GM23338 (cell line): ENCODE results near the gene CHRM4. TPM values are rescaled to one million over a fixed set of nuclear protein-coding genes. Genes with fewer than 3 reads are reported as not detected.

ENCODE experiments used
- ATAC-seq: fragments of 200-7000 bp; cut with Tn5 transposase; 3 replicates; pipeline ENCODE4 v1.9.1; 2020
- DNase-seq: peaks from one replicate; pipeline ENCODE4 v3.0.0-alpha.2; 2015; ENCODE audit warnings: low spot score
- H2AFZ ChIP-seq: fragments of 200-600 bp; sonication (generic); 2 replicates; pipeline ENCODE4 v1.8.0; 2016; ENCODE audit warnings: antibody characterized with exemption, mild to moderate bottlenecking, moderate library complexity
- H3F3A ChIP-seq: fragments of 200-600 bp; sonication (generic); replicated peaks from 2 replicates; pipeline ENCODE4 v1.8.0; 2017; ENCODE audit warnings: antibody characterized with exemption, mixed run types, low read depth
- H3K27ac ChIP-seq: fragments of 200-600 bp; sonication (generic); 2 replicates; pipeline ENCODE4 v1.6.1; 2016; ENCODE audit warnings: low read depth
- H3K27me3 ChIP-seq: fragments of 200-600 bp; sonication (generic); 2 replicates; pipeline ENCODE4 v1.8.0; 2016; ENCODE audit warnings: mild to moderate bottlenecking, mixed run types, moderate library complexity; ENCODE audit not compliant: insufficient read depth
- H3K36me3 ChIP-seq: fragments of 200-600 bp; sonication (generic); 2 replicates; pipeline ENCODE4 v1.8.0; 2016; ENCODE audit warnings: mild to moderate bottlenecking; ENCODE audit not compliant: insufficient read depth
- H3K4me1 ChIP-seq: fragments of 200-600 bp; sonication (generic); 2 replicates; pipeline ENCODE4 v1.8.0; 2016; ENCODE audit warnings: mild to moderate bottlenecking, moderate library complexity; ENCODE audit not compliant: insufficient read depth
- H3K4me2 ChIP-seq: fragments of 200-600 bp; sonication (generic); 2 replicates; pipeline ENCODE4 v1.7.1; 2017; ENCODE audit warnings: mixed run types
- H3K4me3 ChIP-seq: fragments of 200-600 bp; sonication (generic); 2 replicates; pipeline ENCODE4 v1.6.1; 2016; ENCODE audit warnings: mixed run types
- H3K79me2 ChIP-seq: fragments of 200-600 bp; sonication (generic); replicated peaks from 2 replicates; pipeline ENCODE4 v1.8.0; 2017; ENCODE audit warnings: mild to moderate bottlenecking; ENCODE audit not compliant: insufficient read depth
- H3K9me2 ChIP-seq: fragments of 200-600 bp; sonication (generic); 2 replicates; pipeline ENCODE4 v1.8.0; 2017; ENCODE audit not compliant: insufficient read depth
- H4K20me1 ChIP-seq: fragments of 200-600 bp; sonication (generic); replicated peaks from 2 replicates; pipeline ENCODE4 v1.8.0; 2017; ENCODE audit warnings: mild to moderate bottlenecking; ENCODE audit not compliant: insufficient read depth
- H3K27ac Mint-ChIP-seq: 2 replicates; pipeline ENCODE4 v1.8.0; 2020; ENCODE audit warnings: inconsistent platforms, mild to moderate bottlenecking, moderate library complexity, mixed read lengths
- H3K27me3 Mint-ChIP-seq: 3 replicates; pipeline ENCODE4 v1.8.0; 2022; ENCODE audit warnings: low read depth, mild to moderate bottlenecking, moderate library complexity, mixed read lengths, inconsistent platforms; ENCODE audit not compliant: insufficient read depth, poor library complexity
- H3K36me3 Mint-ChIP-seq: 3 replicates; pipeline ENCODE4 v1.8.0; 2021; ENCODE audit warnings: low read depth, mild to moderate bottlenecking, inconsistent platforms, moderate library complexity, mixed read lengths
- H3K4me1 Mint-ChIP-seq: 3 replicates; pipeline ENCODE4 v1.8.0; 2020; ENCODE audit warnings: mild to moderate bottlenecking, inconsistent platforms, mixed read lengths
- H3K4me3 Mint-ChIP-seq: 3 replicates; pipeline ENCODE4 v1.8.0; 2021; ENCODE audit warnings: moderate library complexity, mild to moderate bottlenecking, inconsistent platforms, mixed read lengths
- H3K9me3 Mint-ChIP-seq: 3 replicates; pipeline ENCODE4 v1.8.0; 2020; ENCODE audit warnings: moderate library complexity, mild to moderate bottlenecking, inconsistent platforms, mixed read lengths
- CTCF ChIP-seq, 2 experiments: fragments of 200-600 bp in 1 of 2; sonication (generic) in 1 of 2; conservative IDR thresholded peaks; 2 replicates each; pipeline versions ENCODE4 v1.5.1 to v1.6.1; 2016 to 2017; ENCODE audit warnings: antibody characterized with exemption in 2 of 2, low read depth in 2 of 2, mild to moderate bottlenecking in 2 of 2, moderate library complexity in 1 of 2
- EZH2phosphoT487 ChIP-seq: fragments of 200-600 bp; sonication (generic); IDR thresholded peaks from one replicate; pipeline ENCODE4 v1.8.1; 2018; ENCODE audit warnings: antibody characterized with exemption; ENCODE audit not compliant: unreplicated experiment
- ZNF114 ChIP-seq: fragments of 250-450 bp; sonication (Bioruptor Pico); IDR thresholded peaks from 2 replicates; pipeline ENCODE4 v1.5.0; 2020; ENCODE audit warnings: mild to moderate bottlenecking, moderate library complexity
- ZNF462 ChIP-seq: fragments of 250-450 bp; sonication (Bioruptor Pico); IDR thresholded peaks from 2 replicates; pipeline ENCODE4 v1.5.0; 2020; ENCODE audit warnings: mild to moderate bottlenecking, moderate library complexity
- polyA plus RNA-seq: library from polyadenylated mRNA; unstranded; fragments of >200 nt; fragmentation: Nextera tagmentation; extraction: Ambion mirVana; gene quantifications from 2 replicates; pipeline ENCODE4 v1.2.1, GENCODE V29; 2016
- total RNA-seq: library from RNA; depleted of rRNA; stranded (reverse); fragments of >200 nt; shearing (Covaris generic); gene quantifications from 2 replicates; pipeline ENCODE4 v1.2.3, GENCODE V29; 2014

Gene CHRM4
- total and polyA plus RNA-seq, 2 experiments from 2014 or later: 0.97 TPM; not detected in 1

- TF ChIP-seq ZNF462 (CRISPR knock-in tag) (no peak), EZH2phosphoT487 (no peak)
Observed at GRCh38 chr11:46364791-46365190, 26.8 kb downstream of the CHRM4 start (continued).

- no peaks in the 10 kb centered on the region for H3K9me2 ChIP-seq
- Mint-ChIP-seq H3K27me3 (peaks cover 9% of the 10 kb centered on the region), H3K9me3 (no peaks in the 10 kb centered on the region), H3K27ac (no peak overlapping the region), H3K4me1 (peaks cover 44% of the 10 kb centered on the region), H3K36me3 (peaks cover 14% of the 10 kb centered on the region), H3K4me3 (no peak overlapping the region)
- H3K27me3 ChIP-seq: no peaks in the 10 kb centered on the region
- H2AFZ ChIP-seq: no peak overlapping the region
- no peak overlapping the region for H3K27ac ChIP-seq
- H3K79me2 ChIP-seq: peaks cover 36% of the 10 kb centered on the region
- ATAC-seq: no peak
- H4K20me1 ChIP-seq: peaks cover 18% of the 10 kb centered on the region
- TF ChIP-seq CTCF (conservative IDR thresholded peaks at IDR 0.05; ENCODE audit: low read depth in 2 of 2) (no peak), ZNF114 (no peak)
- H3K36me3 ChIP-seq: no peaks in the 10 kb centered on the region
- H3K4me3 ChIP-seq: no peak overlapping the region
- H3K4me1 ChIP-seq: peaks cover 18% of the 10 kb centered on the region
- no peak overlapping the region for H3K4me2 ChIP-seq
- H3F3A ChIP-seq: 0 out of 2 replicates have a peak, but pooled peaks cover 14% of the 10 kb centered on the region
- DNase-seq: no peak
Observed at GRCh38 chr11:46364056-46364455, 27.5 kb downstream of the CHRM4 start.
